Activated T-helper 2 cell treated with anti-CD3 and anti-CD28 coated beads, Interferon-gamma antibody, Interleukin-2, Interleukin-4, amounts not matched to agents 10 μg/mL and 5 μg/mL and 100 μg/mL, durations not matched to agents 14 hours and 24 hours and 36 hours (primary cell): Measurements from ENCODE around the gene CEP20. TPM values are rescaled to one million over a fixed set of nuclear protein-coding genes. Genes with fewer than 3 reads are reported as not detected.

Experiments used
- DNase-seq: peaks from one replicate; pipeline ENCODE4 v3.0.0; 2021; ENCODE audit warnings: low spot score
- H3K27ac Mint-ChIP-seq: one replicate; pipeline ENCODE4 v1.8.0; 2021; ENCODE audit warnings: mixed read lengths
- H3K27me3 Mint-ChIP-seq: one replicate; pipeline ENCODE4 v1.8.0; 2021; ENCODE audit warnings: low read depth, mixed read lengths
- H3K36me3 Mint-ChIP-seq: one replicate; pipeline ENCODE4 v1.8.0; 2021; ENCODE audit warnings: low read depth, mixed read lengths
- H3K4me1 Mint-ChIP-seq: one replicate; pipeline ENCODE4 v1.8.0; 2021; ENCODE audit warnings: low read depth, mixed read lengths
- H3K4me3 Mint-ChIP-seq: one replicate; pipeline ENCODE4 v1.8.0; 2021; ENCODE audit warnings: low read depth, mild to moderate bottlenecking, moderate library complexity, mixed read lengths
- H3K9me3 Mint-ChIP-seq: one replicate; pipeline ENCODE4 v1.8.0; 2021; ENCODE audit warnings: mixed read lengths
- intact Hi-C: fragments of 100-400 bp; cut with micrococcal nuclease; formaldehyde crosslinking; loops from one replicate; pipeline ENCODE4 v1.15.1; 2023
- total RNA-seq: library from RNA; stranded (reverse); gene quantifications from 2 replicates; pipeline ENCODE4 v1.2.3, GENCODE V29; 2022

CEP20 gene
- total RNA-seq, 1 donor from 2014 or later, result 39.7 TPM

GRCh38 chr16:15833541-15833940, 54.9 kb downstream of the CEP20 start:
- peaks cover 9% of the 10 kb centered on the region for H3K4me1 Mint-ChIP-seq
- H3K4me3 Mint-ChIP-seq, result no peak overlapping the region
- H3K36me3 Mint-ChIP-seq, result no peaks in the 10 kb centered on the region
- no peaks in the 10 kb centered on the region for H3K9me3 Mint-ChIP-seq
- peaks cover 6% of the 10 kb centered on the region for H3K27me3 Mint-ChIP-seq
- DNase-seq, result no peak
- intact Hi-C loops, result no loop called here
- no peak overlapping the region for H3K27ac Mint-ChIP-seq

DNA sequence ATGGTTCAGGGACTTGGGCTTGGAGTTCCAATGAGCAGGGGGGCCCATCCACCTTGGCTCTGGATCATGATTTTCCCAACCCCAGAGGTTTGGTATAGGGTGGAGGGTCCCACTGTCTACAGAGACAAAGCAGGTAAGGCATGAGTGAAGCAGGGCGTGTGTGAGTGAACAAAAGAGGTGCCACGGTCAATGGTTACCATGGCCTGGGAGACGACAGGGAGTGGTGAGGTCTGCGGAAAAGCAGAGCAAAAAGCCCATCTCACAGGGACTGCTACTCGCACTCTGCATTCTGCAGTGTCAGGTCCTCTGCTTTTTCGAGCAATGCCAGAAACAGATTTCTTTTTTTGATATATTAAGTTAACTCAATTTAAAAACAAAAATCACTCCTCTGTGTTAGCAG, 56.2 kb downstream of the CEP20 start:
- peaks cover 9% of the 10 kb centered on the region for H3K4me1 Mint-ChIP-seq
- H3K27me3 Mint-ChIP-seq, result peaks cover 6% of the 10 kb centered on the region
- no peaks in the 10 kb centered on the region for H3K9me3 Mint-ChIP-seq
- no peaks in the 10 kb centered on the region for H3K36me3 Mint-ChIP-seq
- DNase-seq, result no peak
- intact Hi-C loops, result no loop called here
- no peak overlapping the region for H3K27ac Mint-ChIP-seq
- no peak overlapping the region for H3K4me3 Mint-ChIP-seq

- Mint-ChIP-seq H3K9me3 (no peaks in the 10 kb centered on the region), H3K36me3 (no peaks in the 10 kb centered on the region), H3K4me1 (peaks cover 8% of the 10 kb centered on the region), H3K27me3 (peaks cover 6% of the 10 kb centered on the region), H3K4me3 (no peak overlapping the region), H3K27ac (no peak overlapping the region)
- DNase-seq, result no peak
- intact Hi-C loops, result no loop called here
Measured at GRCh38 chr16:15830832-15831451, 57.5 kb downstream of the CEP20 start.

DNA sequence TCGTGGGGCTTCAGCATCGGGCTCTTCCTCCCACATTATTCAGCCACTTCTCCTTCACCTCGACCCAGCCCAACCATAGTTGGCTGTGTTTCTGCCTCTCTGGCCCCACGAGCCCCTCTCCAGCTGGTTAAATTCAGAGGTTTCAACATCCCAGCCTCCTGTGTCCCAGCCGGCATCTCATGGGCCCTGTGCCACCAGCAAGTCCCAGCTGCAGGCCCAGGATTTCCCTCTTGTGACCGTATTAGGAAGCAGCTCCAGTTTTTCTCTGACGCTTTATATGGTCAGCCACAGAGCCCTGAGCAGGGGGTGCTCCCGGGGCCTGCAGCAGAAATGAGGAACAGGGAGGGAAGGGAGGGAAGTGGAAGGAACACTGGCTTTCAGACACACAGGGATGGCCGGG, 58.9 kb downstream of the CEP20 start:
- H3K9me3 Mint-ChIP-seq, result no peaks in the 10 kb centered on the region
- no peaks in the 10 kb centered on the region for H3K36me3 Mint-ChIP-seq
- peaks cover 6% of the 10 kb centered on the region for H3K27me3 Mint-ChIP-seq
- H3K4me1 Mint-ChIP-seq, result peaks cover 1% of the 10 kb centered on the region
- no peak overlapping the region for H3K27ac Mint-ChIP-seq
- DNase-seq, result no peak
- intact Hi-C loops, result no loop called here
- no peak overlapping the region for H3K4me3 Mint-ChIP-seq

DNA sequence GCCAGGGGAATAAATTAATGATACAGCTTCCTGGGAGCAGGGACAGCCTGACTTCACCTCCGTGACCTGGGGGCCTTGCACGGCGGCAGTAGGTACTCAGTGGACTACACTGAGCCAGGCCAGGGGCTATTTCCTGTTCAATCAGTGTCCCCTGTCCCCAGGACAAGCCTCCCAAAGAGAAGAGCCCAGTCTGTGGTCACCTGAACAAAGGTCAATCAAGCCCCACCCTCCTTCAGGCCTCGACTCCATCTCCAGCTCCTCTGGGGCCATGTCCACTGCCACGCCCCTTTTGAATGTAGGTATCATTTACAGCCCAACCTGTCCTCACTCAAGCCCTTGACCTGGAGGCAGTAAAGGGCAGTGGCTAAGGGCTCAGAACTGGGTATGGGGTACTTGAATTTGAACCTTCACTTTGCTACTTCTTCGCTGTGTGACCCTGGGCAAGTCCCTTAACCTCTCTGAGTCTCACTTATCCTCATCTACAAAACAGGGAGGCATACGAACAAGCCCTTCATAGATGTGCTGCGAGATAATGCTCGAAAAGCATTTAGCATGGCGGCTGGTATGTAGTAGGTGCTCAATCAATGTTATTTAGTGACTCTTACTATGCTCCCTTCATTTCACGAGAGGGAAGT, 60.6 kb downstream of the CEP20 start:
- intact Hi-C loops, result no loop called here
- Mint-ChIP-seq H3K9me3 (no peaks in the 10 kb centered on the region), H3K27me3 (no peaks in the 10 kb centered on the region), H3K27ac (no peak overlapping the region), H3K4me3 (no peak overlapping the region), H3K4me1 (no peaks in the 10 kb centered on the region), H3K36me3 (no peaks in the 10 kb centered on the region)
- no peak for DNase-seq

- no peaks in the 10 kb centered on the region for H3K36me3 Mint-ChIP-seq
- intact Hi-C loops, result no loop called here
- no peaks in the 10 kb centered on the region for H3K27me3 Mint-ChIP-seq
- H3K4me3 Mint-ChIP-seq, result no peak overlapping the region
- H3K4me1 Mint-ChIP-seq, result no peaks in the 10 kb centered on the region
- no peak for DNase-seq
- no peaks in the 10 kb centered on the region for H3K9me3 Mint-ChIP-seq
- no peak overlapping the region for H3K27ac Mint-ChIP-seq
Measured at GRCh38 chr16:15827299-15827698, 61.1 kb downstream of the CEP20 start.

DNA sequence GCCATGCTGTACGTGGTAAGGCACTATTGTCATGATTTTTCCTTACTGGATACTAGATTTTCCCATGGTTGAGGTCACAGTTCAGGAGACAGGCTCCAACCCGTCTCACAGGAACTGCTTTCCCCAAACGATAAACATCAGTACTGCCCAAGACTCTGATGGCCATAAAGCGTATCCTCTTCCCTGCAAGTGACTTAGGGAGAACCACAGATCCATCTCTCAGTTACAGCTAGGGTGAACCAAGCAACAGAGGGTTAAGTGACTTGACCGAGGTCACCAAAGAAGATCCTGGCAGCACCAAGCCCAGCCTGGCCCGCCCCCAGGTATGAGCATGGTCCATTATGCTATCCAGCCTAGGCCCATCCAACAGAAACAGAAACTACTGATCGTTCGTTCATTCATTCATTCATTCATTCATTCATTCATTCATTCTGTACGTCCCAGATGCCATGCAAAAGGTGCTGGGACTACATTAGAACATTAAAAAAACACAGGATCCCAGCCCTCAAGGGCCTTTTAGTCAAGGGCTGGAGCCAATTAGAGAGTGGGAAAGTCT, 62.6 kb downstream of the CEP20 start:
- DNase-seq, result no peak
- Mint-ChIP-seq H3K36me3 (no peaks in the 10 kb centered on the region), H3K4me1 (no peaks in the 10 kb centered on the region), H3K9me3 (no peaks in the 10 kb centered on the region), H3K27ac (no peak overlapping the region), H3K27me3 (no peaks in the 10 kb centered on the region), H3K4me3 (no peak overlapping the region)
- intact Hi-C loops, result no loop called here

DNA sequence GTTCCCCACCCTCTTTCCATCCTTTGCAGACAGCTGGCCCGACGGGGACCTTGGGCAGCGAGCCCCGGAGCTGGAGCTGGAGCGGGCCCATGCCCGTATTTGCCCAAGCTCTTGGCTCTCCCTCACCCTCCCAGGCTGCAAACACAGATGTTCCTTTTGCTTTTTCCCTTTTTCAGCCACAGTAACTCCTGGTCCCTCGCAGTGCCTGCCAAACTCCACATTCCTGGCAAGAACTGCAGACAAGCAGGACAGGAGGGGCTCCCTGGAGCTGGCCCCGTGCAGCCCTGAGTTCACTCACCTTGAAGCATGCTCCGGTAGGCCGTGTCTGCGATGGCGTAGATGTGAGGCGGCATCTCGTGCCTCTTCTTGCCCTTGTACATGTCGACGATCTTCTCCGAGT, 65.4 kb downstream of the CEP20 start:
- Mint-ChIP-seq H3K4me1 (no peaks in the 10 kb centered on the region), H3K27me3 (no peaks in the 10 kb centered on the region), H3K9me3 (no peaks in the 10 kb centered on the region), H3K27ac (no peak overlapping the region), H3K4me3 (no peak overlapping the region), H3K36me3 (no peaks in the 10 kb centered on the region)
- intact Hi-C loops, result no loop called here
- no peak for DNase-seq

GRCh38 chr16:15820837-15821236, 67.6 kb downstream of the CEP20 start:
- intact Hi-C loops, result loop anchor here (1.0 kb wide), 1 partner anchor 55 kb away; no protein-coding TSS in a partner anchor
- Mint-ChIP-seq H3K4me3 (no peak overlapping the region), H3K36me3 (no peaks in the 10 kb centered on the region), H3K4me1 (no peaks in the 10 kb centered on the region), H3K9me3 (peaks cover 8% of the 10 kb centered on the region), H3K27me3 (peaks cover 6% of the 10 kb centered on the region), H3K27ac (no peak overlapping the region)
- DNase-seq, result no peak

DNA sequence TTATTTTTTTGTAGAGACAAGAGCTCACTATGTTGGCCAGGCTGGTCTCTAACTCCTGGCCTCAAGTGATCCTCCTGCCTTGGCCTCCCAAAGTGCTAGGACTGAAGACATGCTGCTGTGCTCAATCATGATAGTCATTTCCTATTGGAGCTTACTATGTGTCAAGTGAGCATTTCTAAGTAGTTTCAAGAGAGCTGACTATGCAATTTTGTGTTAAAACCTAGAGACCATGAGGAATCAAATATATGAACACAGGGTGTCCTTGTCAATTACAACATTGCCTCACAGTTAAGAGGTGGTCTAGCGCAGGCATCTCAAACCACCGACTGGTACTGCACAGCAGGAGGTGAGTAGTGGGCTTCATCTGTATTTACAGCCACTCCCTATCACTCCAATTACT, 69.4 kb downstream of the CEP20 start:
- Mint-ChIP-seq H3K27me3 (peaks cover 8% of the 10 kb centered on the region), H3K9me3 (peaks cover 20% of the 10 kb centered on the region), H3K4me3 (no peak overlapping the region), H3K36me3 (no peaks in the 10 kb centered on the region), H3K4me1 (no peaks in the 10 kb centered on the region), H3K27ac (no peak overlapping the region)
- no peak for DNase-seq
- intact Hi-C loops, result no loop called here

DNA sequence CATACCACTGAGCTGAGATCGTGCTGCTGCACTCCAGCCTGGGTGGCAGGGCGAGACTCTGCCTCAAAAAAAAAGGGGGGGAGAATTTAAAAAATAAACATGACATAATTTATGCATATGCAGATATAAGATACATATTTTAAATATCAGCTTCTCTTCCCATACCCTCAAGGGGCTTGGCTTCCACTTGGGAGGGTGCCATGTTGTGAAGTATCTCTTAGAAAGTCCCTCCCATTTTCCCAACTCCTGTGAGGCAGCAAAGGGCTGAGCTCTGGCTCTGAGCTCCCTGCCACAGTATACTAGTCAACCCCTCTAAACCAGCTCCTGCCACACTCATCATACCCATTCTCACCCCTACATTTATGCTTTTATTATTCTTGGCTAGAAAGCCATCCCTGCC, 71.0 kb downstream of the CEP20 start:
- Mint-ChIP-seq H3K4me3 (no peak overlapping the region), H3K27ac (no peak overlapping the region), H3K9me3 (peaks cover 20% of the 10 kb centered on the region), H3K27me3 (peaks cover 8% of the 10 kb centered on the region), H3K4me1 (no peaks in the 10 kb centered on the region), H3K36me3 (no peaks in the 10 kb centered on the region)
- intact Hi-C loops, result no loop called here
- DNase-seq, result no peak

DNA sequence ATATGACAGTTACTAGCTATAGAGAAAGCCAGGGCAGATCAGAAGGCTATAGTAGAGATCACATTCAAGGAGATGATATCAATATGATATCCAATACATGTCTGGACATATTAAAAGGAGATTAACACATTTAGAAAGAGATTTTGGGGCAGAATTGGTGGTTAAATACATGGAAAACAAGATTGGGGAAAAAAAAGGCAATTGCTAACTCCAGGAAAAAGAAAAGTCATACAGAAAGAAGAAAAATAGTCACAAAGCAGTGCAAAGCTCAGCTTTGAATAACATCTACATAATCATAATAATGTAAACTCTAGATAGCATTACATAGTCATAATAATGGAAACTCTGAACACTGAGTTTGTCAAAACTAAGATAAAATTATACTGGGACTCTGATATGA, 72.2 kb downstream of the CEP20 start:
- Mint-ChIP-seq H3K9me3 (peaks cover 20% of the 10 kb centered on the region), H3K4me1 (no peaks in the 10 kb centered on the region), H3K27ac (no peak overlapping the region), H3K4me3 (no peak overlapping the region), H3K27me3 (peaks cover 8% of the 10 kb centered on the region), H3K36me3 (no peaks in the 10 kb centered on the region)
- DNase-seq, result no peak
- intact Hi-C loops, result no loop called here
